AG04450 (cell line): Measurements from ENCODE around the gene PDZD4. TPM values are rescaled to one million over a fixed set of nuclear protein-coding genes. Genes with fewer than 3 reads are reported as not detected.

Experiments
- CTCF ChIA-PET: fragments of 300-600, 350-600 bp; formaldehyde crosslinking; extraction: SDS; loops from one replicate; lab custom pipeline; 2022; ENCODE audit warnings: antibody characterized with exemption, inconsistent platforms; lab: Charles Lee
- POLR2A ChIA-PET: fragments of 350-600 bp; formaldehyde crosslinking; extraction: SDS; loops from one replicate; lab custom pipeline; 2021; ENCODE audit warnings: antibody characterized with exemption, inconsistent platforms; lab: Yijun Ruan, JAX
- DNase-seq: peaks from one replicate; pipeline ENCODE4 v3.0.0-alpha.2; 2011; ENCODE audit warnings: low read depth, low spot score
- H3K27ac ChIP-seq: one replicate; pipeline ENCODE4 v1.5.1; 2012; ENCODE audit warnings: low read depth, low read length, control low read depth
- H3K27me3 ChIP-seq: one replicate; pipeline ENCODE4 v1.6.0; 2012; ENCODE audit warnings: low read length; ENCODE audit not compliant: control insufficient read depth, insufficient read depth
- H3K4me3 ChIP-seq: 2 replicates; pipeline ENCODE4 v1.5.1; 2011; ENCODE audit warnings: mild to moderate bottlenecking, low read depth, low read length, control low read depth
- H3K9me3 ChIP-seq: 2 replicates; pipeline ENCODE4 v1.5.1; 2012; ENCODE audit warnings: low read length; ENCODE audit not compliant: control insufficient read depth, insufficient read depth
- polyA plus RNA-seq: library from polyadenylated mRNA; depleted of rRNA; stranded (reverse); fragments of >200 nt; gene quantifications from 2 replicates; pipeline ENCODE4 v1.2.3, GENCODE V29; 2011
- TF ChIP-seq, protein P1 (sequence below): IDR thresholded peaks from 2 replicates; pipeline ENCODE4 v1.5.1; 2011; ENCODE audit warnings: low read depth, low read length, control low read depth, inconsistent platforms

The PDZD4 gene
- polyA plus RNA-seq, 1 experiment = 0.04 TPM

DNA sequence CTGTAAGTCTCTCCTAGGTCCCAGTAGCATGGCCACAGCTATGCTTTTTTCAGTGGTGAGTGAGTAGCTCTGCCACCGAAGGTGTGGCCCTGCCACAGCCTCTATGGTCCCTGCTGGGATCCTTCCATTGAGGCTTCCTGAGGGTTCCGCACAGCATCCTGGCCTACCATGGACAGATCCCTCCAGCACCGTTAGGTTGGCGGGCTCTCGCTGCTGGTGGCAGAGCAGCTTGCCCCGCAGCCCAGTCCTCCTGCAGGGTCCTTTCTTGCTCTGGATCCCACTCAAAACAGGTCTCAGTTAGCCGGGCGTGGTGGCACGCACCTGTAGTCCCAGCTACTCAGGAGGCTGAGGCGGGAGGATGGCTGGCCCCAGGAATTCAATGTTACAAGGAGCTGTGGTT is 2.4 kb upstream of the PDZD4 start:
- no peaks in the 10 kb centered on the region for H3K9me3 ChIP-seq
- peaks cover 36% of the 10 kb centered on the region for H3K27me3 ChIP-seq
- no peak overlapping the region for H3K4me3 ChIP-seq
- POLR2A ChIA-PET = no interaction called here
- TF ChIP-seq, protein P1, sequence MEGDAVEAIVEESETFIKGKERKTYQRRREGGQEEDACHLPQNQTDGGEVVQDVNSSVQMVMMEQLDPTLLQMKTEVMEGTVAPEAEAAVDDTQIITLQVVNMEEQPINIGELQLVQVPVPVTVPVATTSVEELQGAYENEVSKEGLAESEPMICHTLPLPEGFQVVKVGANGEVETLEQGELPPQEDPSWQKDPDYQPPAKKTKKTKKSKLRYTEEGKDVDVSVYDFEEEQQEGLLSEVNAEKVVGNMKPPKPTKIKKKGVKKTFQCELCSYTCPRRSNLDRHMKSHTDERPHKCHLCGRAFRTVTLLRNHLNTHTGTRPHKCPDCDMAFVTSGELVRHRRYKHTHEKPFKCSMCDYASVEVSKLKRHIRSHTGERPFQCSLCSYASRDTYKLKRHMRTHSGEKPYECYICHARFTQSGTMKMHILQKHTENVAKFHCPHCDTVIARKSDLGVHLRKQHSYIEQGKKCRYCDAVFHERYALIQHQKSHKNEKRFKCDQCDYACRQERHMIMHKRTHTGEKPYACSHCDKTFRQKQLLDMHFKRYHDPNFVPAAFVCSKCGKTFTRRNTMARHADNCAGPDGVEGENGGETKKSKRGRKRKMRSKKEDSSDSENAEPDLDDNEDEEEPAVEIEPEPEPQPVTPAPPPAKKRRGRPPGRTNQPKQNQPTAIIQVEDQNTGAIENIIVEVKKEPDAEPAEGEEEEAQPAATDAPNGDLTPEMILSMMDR = no peak
- no peak overlapping the region for H3K27ac ChIP-seq
- DNase-seq = no peak
- CTCF ChIA-PET = no interaction called here

DNA sequence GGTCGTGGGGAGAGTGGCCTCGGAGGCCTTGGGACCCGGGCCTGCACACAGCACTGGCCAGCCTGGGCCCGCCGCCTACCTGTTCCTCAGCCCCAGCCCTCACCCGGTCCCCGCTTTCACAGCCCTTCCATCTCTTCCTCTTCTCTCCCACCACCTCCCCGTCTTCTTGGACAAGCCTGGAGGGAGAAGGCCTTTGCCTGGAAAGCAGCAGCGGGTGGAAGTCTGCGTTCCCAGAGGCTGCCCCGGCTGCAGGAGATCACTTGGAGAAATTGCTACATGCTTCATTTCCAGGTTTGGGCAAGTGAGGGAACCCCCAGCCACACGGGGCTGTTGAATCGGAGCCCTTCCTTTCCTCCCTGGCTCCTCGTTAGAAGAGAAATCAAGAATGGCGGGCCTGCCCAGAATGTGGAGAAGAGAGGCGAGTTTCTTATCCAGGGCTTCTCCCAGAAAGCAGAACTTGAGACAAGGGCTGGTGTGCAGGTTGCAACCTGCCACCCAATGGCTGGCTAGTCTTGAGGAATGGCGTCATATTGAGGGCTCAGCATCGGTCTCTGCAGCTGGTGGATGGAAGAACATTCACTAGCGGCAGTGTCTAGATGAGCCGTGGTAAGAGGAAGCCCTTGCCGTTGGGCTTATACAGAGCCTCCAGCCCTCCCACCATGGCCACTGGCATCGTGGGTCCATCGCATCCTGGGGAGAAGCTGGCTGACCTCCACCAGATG is 1.2 kb upstream of the PDZD4 start:
- TF ChIP-seq, protein P1 = no peak
- H3K9me3 ChIP-seq = no peaks in the 10 kb centered on the region
- no peak for DNase-seq
- no peak overlapping the region for H3K27ac ChIP-seq
- ChIA-PET CTCF (no interaction called here), POLR2A (no interaction called here)
- no peak overlapping the region for H3K4me3 ChIP-seq
- H3K27me3 ChIP-seq = peaks cover 38% of the 10 kb centered on the region

DNA sequence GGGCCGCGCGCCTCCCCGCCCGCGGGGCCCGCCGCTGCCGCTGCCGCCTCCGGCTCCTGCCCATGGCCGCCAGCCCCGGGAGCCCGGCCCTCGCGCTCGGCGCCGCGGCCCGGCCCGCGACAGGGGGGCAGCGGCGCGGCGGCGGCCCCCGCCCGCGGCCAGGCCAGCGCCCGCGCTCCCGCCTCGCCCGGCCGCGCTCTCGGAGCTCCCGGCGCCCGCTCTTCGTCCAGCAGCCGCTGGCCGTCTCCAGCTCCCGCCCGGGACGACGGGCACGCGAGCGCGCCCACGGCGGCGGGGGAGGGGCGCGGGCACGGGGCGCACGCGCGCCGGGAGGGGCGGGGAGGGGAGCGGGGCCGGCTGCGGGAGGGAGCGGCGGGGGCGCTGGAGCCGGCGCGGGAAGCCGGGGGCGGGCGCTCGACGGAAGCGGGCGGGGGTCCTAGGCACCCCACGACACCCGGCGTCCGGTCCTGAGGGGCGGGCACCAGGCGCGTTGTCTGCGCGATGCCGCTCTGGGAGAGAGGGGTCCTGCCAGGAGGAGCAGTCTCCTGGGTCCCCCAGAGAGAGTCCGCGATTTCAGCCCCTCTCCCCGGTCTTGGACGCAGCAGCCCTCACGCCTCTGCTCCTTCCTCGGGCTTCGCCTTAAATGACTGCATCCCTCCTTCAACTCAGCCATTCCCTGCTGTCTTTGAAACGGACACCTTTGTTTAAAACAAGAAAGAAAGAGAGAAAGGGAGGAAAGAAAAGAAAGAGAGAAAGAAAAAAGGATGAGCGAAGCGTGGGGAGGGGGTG is 490 bp upstream of the PDZD4 start:
- peaks cover 38% of the 10 kb centered on the region for H3K27me3 ChIP-seq
- no peak overlapping the region for H3K4me3 ChIP-seq

DNA sequence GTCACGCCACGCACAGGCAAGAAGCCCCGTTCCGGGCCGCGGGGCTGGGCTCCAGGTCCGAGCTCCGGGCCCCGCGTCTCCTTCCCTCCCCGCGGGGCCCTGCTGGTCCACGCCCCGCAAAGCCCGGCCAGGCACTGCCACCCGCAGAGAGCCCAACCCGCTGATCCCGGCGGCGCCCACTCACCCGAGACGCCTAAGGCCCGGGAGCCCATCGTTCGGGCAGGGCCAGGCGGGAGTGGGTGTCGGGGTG is 870 bp downstream of the PDZD4 start:
- DNase-seq = no peak
- no peak overlapping the region for H3K27ac ChIP-seq
- TF ChIP-seq, protein P1 = no peak
- peaks cover 41% of the 10 kb centered on the region for H3K27me3 ChIP-seq
- H3K9me3 ChIP-seq = no peaks in the 10 kb centered on the region
- ChIA-PET CTCF (no interaction called here), POLR2A (no interaction called here)
- H3K4me3 ChIP-seq = no peak overlapping the region

More for the DNA sequence above, 490 bp upstream of the PDZD4 start:
- no peak overlapping the region for H3K27ac ChIP-seq
- TF ChIP-seq, protein P1 = no peak
- POLR2A ChIA-PET = no interaction called here
- no peaks in the 10 kb centered on the region for H3K9me3 ChIP-seq
- DNase-seq = no peak
- CTCF ChIA-PET = no interaction called here
